Measurements from ENCODE around the gene PRICKLE2. TPM values are rescaled to one million over a fixed set of nuclear protein-coding genes. Genes with fewer than 3 reads are reported as not detected.

Gene PRICKLE2
- total and polyA plus RNA-seq, 10 of the 15 experiments (the other 5 are each of a cell fraction or from before 2014, with no cell fraction given) = 0.11 to 2.6 (median 0.69) TPM

DNA sequence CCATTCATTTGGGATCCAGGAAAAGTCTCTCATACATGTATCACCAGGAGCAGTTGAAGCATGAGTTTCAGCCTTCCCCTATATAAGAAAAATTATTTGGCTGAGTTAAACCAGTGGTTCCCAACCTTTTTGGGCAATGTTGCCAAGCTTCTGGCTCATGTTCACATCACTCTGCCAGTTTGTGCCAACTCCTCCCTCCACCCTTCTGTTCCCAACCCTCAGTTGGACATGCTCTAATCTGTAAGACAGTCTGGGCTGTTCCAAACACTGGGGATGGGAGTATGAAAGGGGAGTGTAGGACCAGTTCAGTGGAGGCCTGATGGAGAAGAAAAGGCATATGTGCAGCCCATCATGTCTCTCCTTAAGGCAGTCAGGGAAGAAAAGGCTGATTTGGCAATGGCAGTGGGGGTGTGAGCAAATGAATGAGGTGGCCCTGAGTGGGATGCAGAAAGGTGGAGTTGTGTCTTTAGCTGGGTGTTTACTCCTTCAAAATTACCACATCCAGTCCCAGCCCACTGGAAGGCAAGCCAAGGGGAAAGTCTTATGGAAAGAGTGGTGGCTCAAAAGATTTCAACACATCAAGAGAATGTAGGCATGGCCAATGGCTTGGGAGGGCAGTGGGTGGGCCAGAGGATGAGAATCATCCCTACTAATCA, 32.0 kb upstream of the PRICKLE2 start:
- intact Hi-C loops (cut with micrococcal nuclease; ENCODE audit: unreplicated experiment) (no loop called here), in situ Hi-C loops (cut with MboI) (no loop called here)
- Histone ChIP-seq H2AFZ (ENCODE audit: control insufficient read depth, low read depth, low read length) (no peak overlapping the region), H3K27me3 (replicated peaks in 1 of 2; ENCODE audit: control insufficient read depth in 2 of 2, insufficient read depth in 2 of 2, low read length in 1 of 2) (no peaks in the 10 kb centered on the region), H4K20me1 (ENCODE audit: control insufficient read depth, insufficient read depth) (no peaks in the 10 kb centered on the region), H3K4me3 (no peak overlapping the region), H3K4me2 (ENCODE audit: control insufficient read depth, insufficient read depth) (no peak overlapping the region), H3K9me3 (replicated peaks; ENCODE audit: control insufficient read depth, insufficient read depth, low read length) (no peaks in the 10 kb centered on the region), H3K27ac (ENCODE audit: control insufficient read depth, insufficient read depth) (no peak overlapping the region), H3K36me3 (ENCODE audit: control insufficient read depth in 2 of 2, insufficient read depth in 2 of 2, low read length in 1 of 2) (no peaks in the 10 kb centered on the region), H3K79me2 (ENCODE audit: control insufficient read depth, insufficient read depth, low read length) (no peaks in the 10 kb centered on the region), H3K9ac (ENCODE audit: control insufficient read depth, insufficient read depth, low read length) (no peak overlapping the region), H3K4me1 (ENCODE audit: control insufficient read depth, insufficient read depth, low read length) (no peaks in the 10 kb centered on the region)
- TF ChIP-seq NR2C1 (IDR thresholded peaks at IDR 0.05) = no peak
- no peak for TF ChIP-seq MTA3 (IDR thresholded peaks at IDR 0.05; ENCODE audit: borderline replicate concordance, low read length)
- TF ChIP-seq SRF (IDR thresholded peaks at IDR 0.05; ENCODE audit: low read depth in 2 of 2, low read length in 2 of 2) = no peak
- TF ChIP-seq CREM (IDR thresholded peaks at IDR 0.05; ENCODE audit: low read depth) = no peak
- no peak for TF ChIP-seq CEBPB (IDR thresholded peaks at IDR 0.05; ENCODE audit: borderline replicate concordance in 1 of 2, low read depth in 2 of 2, low read length in 2 of 2)
- TF ChIP-seq, protein P1, sequence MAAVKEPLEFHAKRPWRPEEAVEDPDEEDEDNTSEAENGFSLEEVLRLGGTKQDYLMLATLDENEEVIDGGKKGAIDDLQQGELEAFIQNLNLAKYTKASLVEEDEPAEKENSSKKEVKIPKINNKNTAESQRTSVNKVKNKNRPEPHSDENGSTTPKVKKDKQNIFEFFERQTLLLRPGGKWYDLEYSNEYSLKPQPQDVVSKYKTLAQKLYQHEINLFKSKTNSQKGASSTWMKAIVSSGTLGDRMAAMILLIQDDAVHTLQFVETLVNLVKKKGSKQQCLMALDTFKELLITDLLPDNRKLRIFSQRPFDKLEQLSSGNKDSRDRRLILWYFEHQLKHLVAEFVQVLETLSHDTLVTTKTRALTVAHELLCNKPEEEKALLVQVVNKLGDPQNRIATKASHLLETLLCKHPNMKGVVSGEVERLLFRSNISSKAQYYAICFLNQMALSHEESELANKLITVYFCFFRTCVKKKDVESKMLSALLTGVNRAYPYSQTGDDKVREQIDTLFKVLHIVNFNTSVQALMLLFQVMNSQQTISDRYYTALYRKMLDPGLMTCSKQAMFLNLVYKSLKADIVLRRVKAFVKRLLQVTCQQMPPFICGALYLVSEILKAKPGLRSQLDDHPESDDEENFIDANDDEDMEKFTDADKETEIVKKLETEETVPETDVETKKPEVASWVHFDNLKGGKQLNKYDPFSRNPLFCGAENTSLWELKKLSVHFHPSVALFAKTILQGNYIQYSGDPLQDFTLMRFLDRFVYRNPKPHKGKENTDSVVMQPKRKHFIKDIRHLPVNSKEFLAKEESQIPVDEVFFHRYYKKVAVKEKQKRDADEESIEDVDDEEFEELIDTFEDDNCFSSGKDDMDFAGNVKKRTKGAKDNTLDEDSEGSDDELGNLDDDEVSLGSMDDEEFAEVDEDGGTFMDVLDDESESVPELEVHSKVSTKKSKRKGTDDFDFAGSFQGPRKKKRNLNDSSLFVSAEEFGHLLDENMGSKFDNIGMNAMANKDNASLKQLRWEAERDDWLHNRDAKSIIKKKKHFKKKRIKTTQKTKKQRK (IDR thresholded peaks at IDR 0.05; ENCODE audit: low read depth, low read length) = no peak
- no peak for TF ChIP-seq HDAC6 (IDR thresholded peaks at IDR 0.05; ENCODE audit: unreplicated experiment)
- no peak for TF ChIP-seq ZNF207 (IDR thresholded peaks at IDR 0.05; ENCODE audit: borderline replicate concordance)
- no peak for TF ChIP-seq RCOR1 (conservative IDR thresholded peaks at IDR 0.05; ENCODE audit: low read depth, low read length)
- TF ChIP-seq TARDBP (IDR thresholded peaks at IDR 0.05; ENCODE audit: borderline replicate concordance) = no peak
- TF ChIP-seq, protein P2, sequence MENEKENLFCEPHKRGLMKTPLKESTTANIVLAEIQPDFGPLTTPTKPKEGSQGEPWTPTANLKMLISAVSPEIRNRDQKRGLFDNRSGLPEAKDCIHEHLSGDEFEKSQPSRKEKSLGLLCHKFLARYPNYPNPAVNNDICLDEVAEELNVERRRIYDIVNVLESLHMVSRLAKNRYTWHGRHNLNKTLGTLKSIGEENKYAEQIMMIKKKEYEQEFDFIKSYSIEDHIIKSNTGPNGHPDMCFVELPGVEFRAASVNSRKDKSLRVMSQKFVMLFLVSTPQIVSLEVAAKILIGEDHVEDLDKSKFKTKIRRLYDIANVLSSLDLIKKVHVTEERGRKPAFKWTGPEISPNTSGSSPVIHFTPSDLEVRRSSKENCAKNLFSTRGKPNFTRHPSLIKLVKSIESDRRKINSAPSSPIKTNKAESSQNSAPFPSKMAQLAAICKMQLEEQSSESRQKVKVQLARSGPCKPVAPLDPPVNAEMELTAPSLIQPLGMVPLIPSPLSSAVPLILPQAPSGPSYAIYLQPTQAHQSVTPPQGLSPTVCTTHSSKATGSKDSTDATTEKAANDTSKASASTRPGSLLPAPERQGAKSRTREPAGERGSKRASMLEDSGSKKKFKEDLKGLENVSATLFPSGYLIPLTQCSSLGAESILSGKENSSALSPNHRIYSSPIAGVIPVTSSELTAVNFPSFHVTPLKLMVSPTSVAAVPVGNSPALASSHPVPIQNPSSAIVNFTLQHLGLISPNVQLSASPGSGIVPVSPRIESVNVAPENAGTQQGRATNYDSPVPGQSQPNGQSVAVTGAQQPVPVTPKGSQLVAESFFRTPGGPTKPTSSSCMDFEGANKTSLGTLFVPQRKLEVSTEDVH (IDR thresholded peaks at IDR 0.05; ENCODE audit: low read depth, partially characterized antibody) = no peak
- DNase-seq (ENCODE audit: low read depth, low spot score) (no peak), ATAC-seq (no peak), FAIRE-seq (no peak)
- ChIA-PET RAD21 (ENCODE audit: unreplicated experiment) (no interaction called here), POLR2A (no interaction called here), CTCF (interaction anchor here (1.0 kb wide), 1 partner anchor 9 kb away, joined by 3 read pairs; no protein-coding TSS in a partner anchor), SMC1A (ENCODE audit: uncharacterized antibody, unreplicated experiment) (no interaction called here)
- no TSS peak for BruUV-seq (replicated peaks)

Data from GM12878 (cell line).